Glutamatergic neuron (in vitro differentiated cells): Measurements from ENCODE around the gene RNASEH2C. TPM values are rescaled to one million over a fixed set of nuclear protein-coding genes. Genes with fewer than 3 reads are reported as not detected.
"Not testable (repeated sequence)": the region's sequence is repeated elsewhere in the genome, so short reads cannot be mapped to it uniquely, and the experiment has no call there.

ENCODE experiments used
- DNase-seq: peaks from one replicate; pipeline ENCODE4 v3.0.0; 2022
- H3K27ac Mint-ChIP-seq: one replicate; pipeline ENCODE4 v1.8.0; 2020; ENCODE audit warnings: mild to moderate bottlenecking, mixed read lengths, inconsistent platforms; ENCODE audit not compliant: unreplicated experiment
- H3K27me3 Mint-ChIP-seq: one replicate; pipeline ENCODE4 v1.8.0; 2020; ENCODE audit warnings: mild to moderate bottlenecking, moderate library complexity, mixed read lengths, inconsistent platforms; ENCODE audit not compliant: unreplicated experiment
- H3K36me3 Mint-ChIP-seq: one replicate; pipeline ENCODE4 v1.8.0; 2020; ENCODE audit warnings: mild to moderate bottlenecking, mixed read lengths, inconsistent platforms; ENCODE audit not compliant: unreplicated experiment
- H3K4me1 Mint-ChIP-seq: one replicate; pipeline ENCODE4 v1.8.0; 2020; ENCODE audit warnings: mild to moderate bottlenecking, low read depth, mixed read lengths, inconsistent platforms; ENCODE audit not compliant: unreplicated experiment
- H3K4me3 Mint-ChIP-seq: one replicate; pipeline ENCODE4 v1.8.0; 2020; ENCODE audit warnings: mild to moderate bottlenecking, mixed read lengths, inconsistent platforms; ENCODE audit not compliant: unreplicated experiment
- H3K9me3 Mint-ChIP-seq: one replicate; pipeline ENCODE4 v1.8.0; 2020; ENCODE audit warnings: mild to moderate bottlenecking, moderate library complexity, mixed read lengths, inconsistent platforms; ENCODE audit not compliant: unreplicated experiment
- total RNA-seq: library from RNA; stranded (reverse); fragmentation: NEBNext Ultra II Directional; extraction: Animal tissue kit (Norgen Biotek cat#: 25700); gene quantifications from one replicate; pipeline ENCODE4 v1.2.1, GENCODE V29; 2021; ENCODE audit not compliant: unreplicated experiment
- TF ChIP-seq, protein P1 (sequence below): fragments of 200-600 bp; sonication (generic); IDR thresholded peaks from one replicate; pipeline ENCODE4 v1.5.0; 2021; ENCODE audit not compliant: partially characterized antibody, unreplicated experiment

Gene RNASEH2C
- total RNA-seq, 1 donor from 2014 or later: 42.9 TPM

DNA sequence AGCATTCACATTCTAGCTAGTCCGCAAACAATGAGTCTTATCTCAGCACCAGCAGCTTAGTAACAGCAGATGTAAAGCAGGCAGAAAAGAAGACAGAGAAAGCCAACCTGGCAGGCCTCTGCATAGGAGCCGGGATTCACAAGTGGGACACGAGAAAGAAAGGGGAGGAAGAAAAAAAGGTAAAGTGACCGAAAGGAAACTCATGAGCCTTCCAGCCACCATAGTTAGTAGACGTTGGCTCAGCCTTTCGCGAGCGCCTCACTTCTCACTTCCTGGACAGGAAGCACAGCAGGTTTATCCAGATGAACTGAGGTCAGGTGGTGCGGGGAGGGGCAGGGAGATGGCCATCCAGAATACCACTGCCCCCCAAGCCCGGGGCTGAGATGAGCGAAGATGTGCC is 28.2 kb downstream of the RNASEH2C start:
- Mint-ChIP-seq H3K4me3 (no peak overlapping the region), H3K4me1 (peaks cover 1% of the 10 kb centered on the region), H3K36me3 (no peaks in the 10 kb centered on the region), H3K27ac (no peak overlapping the region), H3K9me3 (no peaks in the 10 kb centered on the region), H3K27me3 (no peaks in the 10 kb centered on the region)
- no peak for DNase-seq
- TF ChIP-seq, protein P1, sequence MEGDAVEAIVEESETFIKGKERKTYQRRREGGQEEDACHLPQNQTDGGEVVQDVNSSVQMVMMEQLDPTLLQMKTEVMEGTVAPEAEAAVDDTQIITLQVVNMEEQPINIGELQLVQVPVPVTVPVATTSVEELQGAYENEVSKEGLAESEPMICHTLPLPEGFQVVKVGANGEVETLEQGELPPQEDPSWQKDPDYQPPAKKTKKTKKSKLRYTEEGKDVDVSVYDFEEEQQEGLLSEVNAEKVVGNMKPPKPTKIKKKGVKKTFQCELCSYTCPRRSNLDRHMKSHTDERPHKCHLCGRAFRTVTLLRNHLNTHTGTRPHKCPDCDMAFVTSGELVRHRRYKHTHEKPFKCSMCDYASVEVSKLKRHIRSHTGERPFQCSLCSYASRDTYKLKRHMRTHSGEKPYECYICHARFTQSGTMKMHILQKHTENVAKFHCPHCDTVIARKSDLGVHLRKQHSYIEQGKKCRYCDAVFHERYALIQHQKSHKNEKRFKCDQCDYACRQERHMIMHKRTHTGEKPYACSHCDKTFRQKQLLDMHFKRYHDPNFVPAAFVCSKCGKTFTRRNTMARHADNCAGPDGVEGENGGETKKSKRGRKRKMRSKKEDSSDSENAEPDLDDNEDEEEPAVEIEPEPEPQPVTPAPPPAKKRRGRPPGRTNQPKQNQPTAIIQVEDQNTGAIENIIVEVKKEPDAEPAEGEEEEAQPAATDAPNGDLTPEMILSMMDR: no peak

GRCh38 chr11:65691847-65692246 is 28.8 kb downstream of the RNASEH2C start:
- H3K9me3 Mint-ChIP-seq, DNase-seq, H3K27me3 Mint-ChIP-seq, H3K4me1 Mint-ChIP-seq, H3K36me3 Mint-ChIP-seq, H3K4me3 Mint-ChIP-seq, H3K27ac Mint-ChIP-seq: not testable (repeated sequence)

DNA sequence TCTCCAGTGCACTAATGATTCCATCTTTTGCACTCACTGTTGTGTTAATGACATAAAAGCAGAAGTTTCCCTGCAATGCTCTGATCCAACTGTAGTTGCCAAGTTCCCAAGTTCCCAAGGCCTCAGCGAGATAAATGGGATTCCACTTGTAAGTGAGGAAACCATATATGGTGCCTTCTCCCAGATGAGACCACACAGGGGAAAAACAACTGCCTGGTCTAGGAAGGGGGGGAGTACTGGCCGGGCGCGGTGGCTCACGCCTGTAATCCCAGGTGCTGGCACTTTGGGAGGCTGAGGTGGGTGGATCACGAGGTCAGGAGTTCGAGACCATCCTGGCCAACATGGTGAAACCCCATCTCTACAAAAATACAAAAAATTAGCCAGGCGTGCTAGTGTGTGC is 34.6 kb downstream of the RNASEH2C start:
- Mint-ChIP-seq H3K4me3 (no peak overlapping the region), H3K27ac (no peak overlapping the region), H3K9me3 (peaks cover 1% of the 10 kb centered on the region), H3K36me3 (no peaks in the 10 kb centered on the region), H3K4me1 (peaks cover 1% of the 10 kb centered on the region), H3K27me3 (no peaks in the 10 kb centered on the region)
- TF ChIP-seq, protein P1: no peak
- no peak for DNase-seq

DNA sequence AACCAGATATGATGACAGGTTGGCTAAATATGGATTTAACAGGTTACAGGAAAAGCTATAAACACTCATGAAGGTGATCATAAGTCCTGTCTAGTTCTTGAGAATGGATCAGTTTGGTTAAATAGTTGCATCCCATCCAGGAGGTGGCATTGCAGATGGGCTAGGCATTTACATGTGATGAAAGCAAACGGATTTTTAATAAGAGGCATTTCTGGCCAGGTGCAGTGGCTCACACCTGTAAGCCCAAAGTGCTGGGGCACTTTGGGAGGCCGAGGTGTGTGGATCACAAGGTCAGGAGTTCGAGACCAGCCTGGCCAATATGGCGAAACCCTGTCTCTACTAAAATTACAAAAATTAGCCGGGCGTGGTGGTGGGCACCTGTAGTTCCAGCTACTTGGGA is 37.1 kb downstream of the RNASEH2C start:
- H3K27me3 Mint-ChIP-seq, H3K9me3 Mint-ChIP-seq, H3K36me3 Mint-ChIP-seq, H3K4me3 Mint-ChIP-seq, H3K27ac Mint-ChIP-seq, DNase-seq, H3K4me1 Mint-ChIP-seq: not testable (repeated sequence)

- no peak for DNase-seq
- H3K4me3 Mint-ChIP-seq: no peak overlapping the region
- TF ChIP-seq, protein P1: no peak
- no peaks in the 10 kb centered on the region for H3K36me3 Mint-ChIP-seq
- H3K27ac Mint-ChIP-seq: no peak overlapping the region
- H3K27me3 Mint-ChIP-seq: no peaks in the 10 kb centered on the region
- H3K9me3 Mint-ChIP-seq: no peaks in the 10 kb centered on the region
- no peaks in the 10 kb centered on the region for H3K4me1 Mint-ChIP-seq
Observed at GRCh38 chr11:65680192-65680743, 40.3 kb downstream of the RNASEH2C start.

DNA sequence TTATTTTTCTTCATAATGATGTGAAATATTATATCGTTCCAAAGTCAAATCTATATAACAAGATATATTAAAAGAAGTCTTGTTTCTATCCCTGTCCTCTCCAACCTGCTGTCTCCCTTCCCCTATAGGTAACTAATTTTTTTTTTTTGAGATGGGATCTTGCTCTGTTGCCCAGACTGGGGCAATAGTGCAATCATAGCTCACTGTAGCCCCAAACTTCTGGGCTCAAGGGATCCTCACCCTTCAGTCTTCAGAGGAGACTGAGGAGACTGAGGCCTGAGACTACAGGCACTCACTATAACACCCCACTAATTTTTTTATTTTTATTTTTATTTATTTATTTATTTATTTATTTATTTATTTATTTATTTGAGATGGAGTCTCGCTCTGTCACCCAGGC is 47.6 kb downstream of the RNASEH2C start:
- H3K4me3 Mint-ChIP-seq: no peak overlapping the region
- no peaks in the 10 kb centered on the region for H3K9me3 Mint-ChIP-seq
- no peaks in the 10 kb centered on the region for H3K4me1 Mint-ChIP-seq
- H3K27ac Mint-ChIP-seq: no peak overlapping the region
- no peaks in the 10 kb centered on the region for H3K27me3 Mint-ChIP-seq
- TF ChIP-seq, protein P1: no peak
- DNase-seq: no peak
- H3K36me3 Mint-ChIP-seq: no peaks in the 10 kb centered on the region
